Endometrial microvascular endothelial cells (primary cell): ENCODE measurements around the gene TBC1D25. TPM values are rescaled to one million over a fixed set of nuclear protein-coding genes. Genes with fewer than 3 reads are reported as not detected.
"Not testable (repeated sequence)": the region's sequence is repeated elsewhere in the genome, so short reads cannot be mapped to it uniquely, and the experiment has no call there.

Experiments
- in situ Hi-C: cut with HindIII; loops from 2 replicates; pipeline ENCODE4 v1.10.0; 2017; ENCODE audit warnings: low sequenced_read_pairs, low pct_unique_long_range_greater_than_20kb; ENCODE audit errors: inconsistent ontology term
- total RNA-seq: library from RNA; depleted of rRNA; stranded (reverse); fragments of >200 nt; gene quantifications from one replicate; pipeline ENCODE4 v1.2.3, GENCODE V29; 2015; ENCODE audit errors: inconsistent ontology term

The TBC1D25 gene
- total RNA-seq, 1 donor from 2014 or later = 16.3 TPM

DNA sequence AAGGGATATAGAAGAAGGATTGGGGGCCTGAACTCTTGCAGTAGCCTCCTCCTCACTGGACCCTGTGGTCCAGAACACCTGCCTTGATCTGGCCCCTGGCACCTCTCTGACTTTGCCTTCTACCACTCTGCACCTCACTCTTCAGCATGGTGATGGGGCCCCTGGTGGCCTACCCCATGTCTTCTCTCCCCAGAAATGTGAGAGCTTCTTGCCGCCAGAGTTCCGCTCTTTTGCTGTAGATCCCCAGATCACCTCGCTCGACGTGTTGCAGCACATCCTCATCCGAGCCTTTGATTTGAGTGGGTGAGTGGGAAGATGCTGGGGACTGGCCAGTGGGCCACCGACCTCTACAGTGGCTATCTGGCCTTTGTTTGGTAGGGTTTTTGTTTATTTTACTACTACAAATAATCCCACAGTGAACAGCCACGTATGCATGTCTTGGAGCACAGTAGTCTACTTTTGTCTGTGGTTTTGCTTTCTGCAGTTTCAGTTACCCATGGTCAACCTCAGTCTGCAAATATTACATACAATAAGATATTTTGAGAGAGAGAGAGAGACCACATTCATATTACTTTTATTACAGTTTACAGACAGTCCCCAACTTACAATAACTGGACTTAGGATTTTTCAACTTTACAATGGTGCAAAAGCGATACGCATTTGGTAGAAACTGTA lies 1.8 kb downstream of the TBC1D25 start:
- in situ Hi-C loops = no loop called here

DNA sequence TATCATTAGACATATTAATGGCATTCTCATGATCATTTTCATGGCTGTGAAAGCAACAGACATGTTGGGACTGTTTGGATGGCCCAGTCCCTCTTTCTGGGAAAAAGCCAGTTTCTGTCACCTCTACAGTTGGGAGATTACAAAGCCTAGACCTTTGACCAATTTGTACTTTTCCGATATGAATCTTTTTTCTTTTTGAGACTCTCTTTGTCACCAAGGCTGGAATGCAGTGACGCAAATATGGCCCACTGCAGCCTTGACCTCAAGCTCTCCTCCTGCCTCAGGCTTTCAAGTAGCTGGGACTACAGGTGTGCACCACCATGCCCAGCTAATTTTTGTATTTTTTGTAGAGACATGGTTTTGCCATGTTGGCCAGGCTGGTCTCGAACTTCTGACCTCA lies 9.4 kb downstream of the TBC1D25 start:
- in situ Hi-C loops = no loop called here

DNA sequence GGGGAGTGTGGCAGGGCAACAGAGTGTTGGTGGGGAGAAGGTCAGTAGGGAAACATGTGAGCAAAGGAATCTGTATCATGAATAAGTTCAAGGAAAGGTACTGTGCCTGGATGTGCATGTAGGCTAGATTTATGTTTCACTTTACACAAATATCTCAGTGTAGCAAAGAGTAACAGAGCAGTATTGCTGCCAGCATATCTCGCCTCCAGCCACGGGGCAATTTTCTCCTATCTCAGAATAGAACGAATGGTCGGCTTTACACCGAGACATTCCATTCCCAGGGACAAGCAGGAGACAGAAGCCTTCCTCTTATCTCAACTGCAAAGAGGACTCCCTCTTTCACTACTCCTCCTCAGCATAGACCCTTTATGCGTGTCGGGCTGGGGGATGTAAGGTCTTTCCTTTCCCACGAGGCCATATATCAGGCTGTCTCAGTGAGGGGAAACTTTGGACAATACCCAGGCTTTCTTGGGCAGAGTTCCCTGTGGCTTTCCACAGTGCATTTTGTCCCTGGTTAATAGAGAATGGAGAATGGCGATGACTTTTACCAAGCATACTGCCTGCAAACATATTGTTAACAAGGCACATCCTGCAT lies 16.3 kb downstream of the TBC1D25 start:
- in situ Hi-C loops = not testable (repeated sequence)

DNA sequence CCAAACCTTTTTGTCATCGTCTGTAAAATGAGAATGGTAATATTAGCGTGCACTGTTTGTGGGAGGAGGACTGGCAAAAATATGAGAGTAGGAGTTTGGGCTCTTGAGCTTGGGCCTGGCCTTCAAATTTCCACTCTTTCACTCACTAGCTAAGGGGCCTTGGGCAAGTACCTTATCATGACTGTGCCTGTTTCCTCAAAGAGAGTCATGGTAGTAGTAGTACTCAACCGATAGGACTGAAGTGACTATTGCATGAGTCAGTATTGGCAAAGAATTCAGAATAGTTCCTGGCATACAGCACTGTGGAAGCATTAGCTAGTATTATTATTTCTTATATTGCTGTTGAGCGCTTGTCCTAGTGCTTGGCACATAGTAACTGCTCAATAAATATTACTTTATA lies 18.8 kb downstream of the TBC1D25 start:
- in situ Hi-C loops = no loop called here

DNA sequence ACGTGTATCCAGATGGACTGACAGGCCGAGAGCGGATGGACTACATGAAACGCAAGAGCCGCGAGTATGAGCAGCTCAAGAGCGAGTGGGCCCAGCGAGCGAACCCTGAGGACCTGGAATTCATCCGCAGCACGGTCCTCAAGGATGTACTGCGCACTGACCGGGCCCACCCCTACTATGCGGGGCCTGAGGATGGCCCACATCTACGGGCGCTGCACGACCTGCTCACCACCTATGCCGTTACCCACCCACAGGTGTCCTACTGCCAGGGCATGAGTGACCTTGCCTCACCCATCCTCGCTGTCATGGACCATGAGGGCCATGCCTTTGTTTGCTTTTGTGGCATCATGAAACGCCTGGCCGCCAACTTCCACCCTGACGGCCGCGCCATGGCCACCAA lies 20.1 kb downstream of the TBC1D25 start:
- in situ Hi-C loops = no loop called here

DNA sequence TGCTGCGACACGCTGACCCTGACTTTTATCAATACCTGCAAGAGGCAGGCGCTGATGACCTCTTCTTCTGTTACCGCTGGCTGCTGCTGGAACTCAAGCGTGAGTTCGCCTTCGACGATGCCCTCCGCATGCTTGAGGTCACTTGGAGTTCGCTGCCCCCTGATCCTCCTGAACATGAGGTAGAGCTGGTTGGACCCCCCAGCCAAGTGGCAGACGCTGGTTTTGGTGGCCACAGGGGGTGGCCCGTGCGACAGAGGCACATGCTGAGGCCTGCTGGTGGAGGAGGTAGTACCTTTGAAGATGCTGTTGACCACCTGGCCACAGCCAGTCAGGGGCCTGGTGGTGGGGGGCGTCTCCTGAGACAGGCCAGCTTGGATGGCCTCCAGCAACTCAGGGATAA lies 20.5 kb downstream of the TBC1D25 start:
- in situ Hi-C loops = no loop called here

DNA sequence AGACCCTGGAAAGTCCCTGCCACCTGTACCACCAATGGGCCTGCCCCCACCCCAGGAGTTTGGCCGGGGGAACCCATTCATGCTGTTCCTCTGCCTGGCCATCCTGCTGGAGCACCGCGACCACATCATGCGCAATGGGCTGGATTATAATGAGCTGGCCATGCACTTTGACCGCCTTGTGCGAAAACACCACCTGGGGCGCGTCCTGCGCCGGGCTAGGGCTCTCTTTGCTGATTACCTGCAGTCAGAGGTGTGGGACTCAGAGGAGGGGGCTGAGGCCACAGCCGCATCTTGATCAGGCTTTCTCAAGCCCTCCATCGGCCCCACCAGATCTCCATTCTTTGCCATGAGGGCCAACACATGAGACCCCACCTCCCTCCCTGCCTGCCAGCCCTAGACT lies 21.2 kb downstream of the TBC1D25 start:
- in situ Hi-C loops = no loop called here

DNA sequence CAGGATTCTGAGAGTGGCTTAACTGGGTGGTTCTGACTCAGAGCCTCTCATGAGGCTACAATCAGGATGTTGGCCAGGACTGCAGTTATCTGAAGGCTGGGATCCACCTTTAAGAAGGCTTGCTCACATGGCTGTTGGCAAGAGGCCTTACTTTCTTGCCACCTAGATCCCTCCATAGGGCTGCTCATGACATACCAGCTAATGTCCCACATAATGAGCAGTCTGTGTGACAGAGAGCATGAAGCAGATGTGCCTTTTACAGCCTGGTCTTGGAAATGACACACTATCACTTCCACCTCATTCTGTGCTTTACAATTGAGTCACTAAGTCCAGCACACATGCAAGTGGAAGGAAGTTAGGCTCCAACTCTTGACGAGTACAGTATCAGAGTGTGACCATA lies 30.4 kb downstream of the TBC1D25 start:
- in situ Hi-C loops = no loop called here

DNA sequence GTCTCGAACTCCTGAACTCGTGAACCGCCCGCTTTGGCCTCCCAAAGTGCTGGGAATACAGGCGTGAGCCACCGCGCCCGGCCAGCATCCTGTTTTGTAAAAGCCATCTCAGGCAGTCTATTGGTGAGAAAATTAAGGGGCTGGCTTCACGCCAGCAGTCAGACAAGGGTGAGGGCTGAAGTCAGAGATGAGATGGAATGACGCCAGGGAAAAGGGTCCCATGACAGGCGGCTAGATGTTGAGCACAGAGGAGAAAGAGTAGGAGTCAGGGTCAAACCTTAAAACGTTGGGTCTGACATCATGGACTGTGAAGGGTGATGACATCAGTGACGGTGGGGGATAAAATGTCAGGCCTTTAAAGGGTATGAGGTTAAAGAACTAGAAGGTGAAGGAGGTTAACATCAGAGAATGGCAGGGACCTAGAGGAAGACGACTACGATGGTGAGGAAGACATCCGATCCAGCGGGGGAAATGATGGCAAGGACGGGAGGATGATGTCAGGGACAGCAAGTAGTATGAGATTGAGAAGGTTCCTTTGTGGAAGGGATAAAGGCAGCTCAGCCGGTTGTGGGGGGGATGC lies 34.3 kb downstream of the TBC1D25 start:
- in situ Hi-C loops = no loop called here

DNA sequence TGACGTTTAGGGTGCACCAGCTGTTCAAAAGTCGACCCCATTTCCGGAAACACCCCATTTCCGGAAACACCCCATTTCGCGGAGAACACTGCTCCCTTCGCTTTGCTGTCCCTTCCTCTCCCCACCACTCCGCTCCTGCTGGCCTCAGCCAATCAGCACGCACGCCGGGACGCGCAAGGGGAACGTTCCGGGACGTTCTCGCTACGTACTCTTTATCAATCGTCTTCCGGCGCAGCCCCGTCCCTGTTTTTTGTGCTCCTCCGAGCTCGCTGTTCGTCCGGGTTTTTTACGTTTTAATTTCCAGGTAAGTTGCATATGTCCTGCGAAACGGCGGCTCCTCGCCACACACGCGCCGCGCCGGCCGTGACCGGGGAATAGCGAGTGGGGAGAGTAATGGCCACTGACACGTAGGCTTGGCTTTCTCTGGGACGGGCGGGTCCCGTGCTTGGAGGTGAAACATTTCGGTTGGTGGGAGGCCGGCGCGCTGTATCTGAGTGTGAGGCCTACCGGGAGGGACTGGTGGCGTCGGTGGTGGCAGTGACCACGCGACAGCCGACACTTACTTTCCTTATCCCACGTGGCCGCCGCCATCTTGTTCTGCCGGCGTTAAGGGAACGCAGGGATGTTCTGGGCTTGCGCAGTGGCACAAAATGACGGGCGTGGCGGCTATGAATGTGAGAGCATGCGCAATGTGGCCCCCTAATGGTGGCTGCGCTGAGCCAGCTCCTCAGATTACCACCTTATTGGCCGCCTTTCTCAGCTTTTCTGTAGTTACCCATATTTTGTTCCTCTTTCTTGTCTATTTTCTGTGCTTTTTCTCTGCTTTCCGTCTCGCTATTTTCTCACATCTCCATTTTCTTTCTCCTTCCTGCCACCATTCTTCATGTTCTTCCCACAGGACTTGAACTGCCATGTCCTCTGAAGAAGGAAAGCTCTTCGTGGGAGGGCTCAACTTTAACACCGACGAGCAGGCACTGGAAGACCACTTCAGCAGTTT lies 35.1 kb downstream of the TBC1D25 start, which contains the start of gene RBM3:
RBM3 (plus strand) TSS at position 215 of the 997 bp plus-strand sequence; CDS start at position 912, 697 bp downstream.
- in situ Hi-C loops = no loop called here

DNA sequence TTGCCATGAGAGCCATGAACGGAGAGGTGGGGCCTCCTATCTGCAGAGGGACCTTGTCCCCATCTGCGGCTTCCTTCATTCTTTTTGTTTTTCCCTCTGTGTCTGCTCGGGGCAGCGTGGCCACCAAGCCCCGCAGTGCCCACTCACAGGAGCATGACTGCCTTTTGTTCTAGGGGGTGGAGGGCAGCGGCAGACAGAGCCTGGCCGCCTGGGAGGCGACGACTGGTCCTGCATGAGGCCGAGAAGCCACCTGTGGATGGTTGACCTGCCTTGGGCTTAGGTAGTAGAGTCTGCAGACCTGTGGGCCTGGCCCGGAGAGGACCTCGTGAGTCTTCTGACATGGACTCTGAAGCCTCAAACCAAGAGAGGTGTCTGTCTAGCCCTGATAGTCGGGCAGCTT lies 36.1 kb downstream of the TBC1D25 start:
- in situ Hi-C loops = no loop called here

DNA sequence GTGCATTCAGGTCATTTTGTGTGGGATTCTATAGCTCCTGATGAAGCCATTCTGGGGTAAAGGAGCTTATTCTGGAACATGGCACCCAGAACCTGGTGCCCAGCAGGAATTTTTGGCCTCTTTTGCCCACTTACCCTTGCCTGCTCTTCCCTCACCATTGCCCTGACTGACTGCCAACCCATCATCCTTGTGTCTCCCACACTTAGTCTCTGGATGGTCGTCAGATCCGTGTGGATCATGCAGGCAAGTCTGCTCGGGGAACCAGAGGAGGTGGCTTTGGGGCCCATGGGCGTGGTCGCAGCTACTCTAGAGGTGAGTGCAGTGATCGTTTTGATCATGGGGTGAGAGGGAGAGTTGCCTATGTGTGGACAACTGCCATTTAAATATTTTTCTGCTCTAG lies 36.6 kb downstream of the TBC1D25 start:
- in situ Hi-C loops = no loop called here

DNA sequence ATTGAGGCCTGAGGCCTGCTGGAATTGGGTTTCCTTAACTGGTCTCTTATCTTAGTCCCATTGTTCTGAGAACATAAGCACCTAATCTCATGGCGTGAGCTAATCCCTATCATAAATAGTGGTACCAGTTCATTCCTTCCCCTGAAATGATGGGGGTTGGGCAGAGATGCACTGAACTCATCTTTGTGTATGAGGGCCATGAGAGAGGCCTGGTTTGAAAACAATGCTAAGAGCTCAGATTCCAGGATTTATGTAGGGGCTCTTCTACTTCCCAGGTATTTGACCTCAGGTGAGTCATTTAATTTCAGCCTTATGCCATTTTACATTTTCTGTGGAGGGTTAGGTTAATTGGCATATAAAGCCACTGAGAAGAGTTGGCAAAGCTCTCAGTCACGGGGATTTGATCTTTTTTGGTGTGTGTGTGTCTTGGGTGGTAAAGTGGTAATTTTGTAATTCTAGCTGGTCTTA lies 39.2 kb downstream of the TBC1D25 start:
- in situ Hi-C loops = no loop called here

DNA sequence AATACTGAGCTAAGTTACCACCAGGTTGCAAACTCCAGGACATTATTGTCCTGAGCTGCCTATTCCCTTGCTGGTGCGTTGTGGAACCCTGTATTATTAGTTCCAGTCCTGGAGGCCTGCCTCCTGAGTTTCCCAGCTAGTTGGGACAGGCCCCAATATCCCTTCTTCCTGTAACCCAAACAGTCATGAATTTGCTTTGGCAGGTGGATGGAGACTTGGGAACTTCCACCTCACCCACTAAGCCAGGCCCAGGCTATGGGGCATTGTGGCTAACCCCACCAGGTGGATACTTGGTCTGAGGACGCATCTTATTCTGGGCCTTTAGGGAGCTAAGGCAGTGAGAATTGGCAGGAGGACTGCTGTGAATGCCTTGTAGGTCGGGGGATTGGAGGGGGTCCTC lies 39.7 kb downstream of the TBC1D25 start:
- in situ Hi-C loops = no loop called here

DNA sequence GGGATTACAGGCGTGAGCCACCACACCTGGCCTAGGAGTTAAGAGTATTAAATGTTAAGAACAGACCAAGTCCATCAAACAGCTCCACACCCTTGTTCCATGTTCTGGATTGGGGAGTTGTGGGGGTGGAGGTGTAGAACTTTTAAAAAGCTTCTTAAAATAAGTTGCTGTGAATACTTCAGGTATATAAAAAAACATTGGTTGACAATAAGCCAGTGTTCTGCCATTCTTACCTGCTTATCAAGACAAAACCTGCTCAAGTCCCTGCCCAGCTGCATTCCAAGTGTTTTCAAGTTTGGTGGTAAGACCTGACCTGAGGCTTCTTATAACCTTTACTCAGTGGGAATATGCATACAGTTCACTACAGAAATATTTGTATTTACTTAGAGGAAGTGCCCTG lies 41.1 kb downstream of the TBC1D25 start:
- in situ Hi-C loops = no loop called here

DNA sequence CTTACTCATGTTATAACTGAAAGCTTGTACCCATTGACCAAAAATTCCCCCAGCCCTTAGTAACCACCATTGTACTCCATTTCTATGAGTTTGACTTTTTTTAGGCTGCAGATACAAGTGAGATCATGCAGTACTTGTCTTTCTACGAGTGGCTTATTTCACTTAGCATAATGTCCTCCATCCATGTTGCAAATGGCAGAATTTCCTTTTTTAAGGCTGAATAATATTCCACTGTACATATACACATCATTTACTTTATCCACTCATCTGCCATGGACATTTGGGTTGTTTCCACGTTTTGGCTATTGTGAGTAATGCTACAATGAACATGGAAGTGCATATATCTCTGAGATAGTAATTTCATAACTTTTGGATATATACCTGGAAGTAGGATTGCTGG lies 45.2 kb downstream of the TBC1D25 start:
- in situ Hi-C loops = no loop called here

DNA sequence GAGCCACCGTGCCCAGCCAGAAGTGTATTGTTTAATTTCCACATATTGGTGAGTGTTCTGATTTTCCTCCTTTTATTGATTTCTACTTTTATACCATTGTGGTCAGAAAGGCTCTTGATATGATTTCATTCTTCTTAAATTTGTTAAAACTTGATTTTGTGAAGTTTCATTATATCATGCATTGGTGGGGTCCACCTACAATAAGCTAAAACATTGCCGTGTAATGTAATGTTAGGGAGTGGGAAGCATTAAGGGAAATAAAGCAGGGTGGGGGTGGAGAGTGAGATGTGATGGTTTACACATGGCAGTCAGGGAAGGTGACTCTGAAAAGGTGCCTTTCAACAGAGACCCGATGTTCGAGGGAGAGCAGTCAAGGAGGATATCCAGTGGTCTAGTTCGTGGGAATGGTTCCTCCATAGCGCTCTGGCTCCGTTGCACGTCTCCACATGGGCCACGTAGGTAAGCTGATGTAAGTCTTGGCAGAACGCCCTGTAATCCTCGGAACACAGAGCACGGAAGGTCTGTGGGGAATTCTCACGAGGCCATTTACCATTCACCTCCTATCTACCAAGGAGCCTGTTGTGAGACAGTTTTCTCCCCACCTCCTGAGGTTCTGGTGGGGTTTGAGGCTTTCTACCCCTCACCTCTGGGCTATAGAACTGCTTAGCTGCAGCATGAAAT lies 50.1 kb downstream of the TBC1D25 start:
- in situ Hi-C loops = no loop called here

DNA sequence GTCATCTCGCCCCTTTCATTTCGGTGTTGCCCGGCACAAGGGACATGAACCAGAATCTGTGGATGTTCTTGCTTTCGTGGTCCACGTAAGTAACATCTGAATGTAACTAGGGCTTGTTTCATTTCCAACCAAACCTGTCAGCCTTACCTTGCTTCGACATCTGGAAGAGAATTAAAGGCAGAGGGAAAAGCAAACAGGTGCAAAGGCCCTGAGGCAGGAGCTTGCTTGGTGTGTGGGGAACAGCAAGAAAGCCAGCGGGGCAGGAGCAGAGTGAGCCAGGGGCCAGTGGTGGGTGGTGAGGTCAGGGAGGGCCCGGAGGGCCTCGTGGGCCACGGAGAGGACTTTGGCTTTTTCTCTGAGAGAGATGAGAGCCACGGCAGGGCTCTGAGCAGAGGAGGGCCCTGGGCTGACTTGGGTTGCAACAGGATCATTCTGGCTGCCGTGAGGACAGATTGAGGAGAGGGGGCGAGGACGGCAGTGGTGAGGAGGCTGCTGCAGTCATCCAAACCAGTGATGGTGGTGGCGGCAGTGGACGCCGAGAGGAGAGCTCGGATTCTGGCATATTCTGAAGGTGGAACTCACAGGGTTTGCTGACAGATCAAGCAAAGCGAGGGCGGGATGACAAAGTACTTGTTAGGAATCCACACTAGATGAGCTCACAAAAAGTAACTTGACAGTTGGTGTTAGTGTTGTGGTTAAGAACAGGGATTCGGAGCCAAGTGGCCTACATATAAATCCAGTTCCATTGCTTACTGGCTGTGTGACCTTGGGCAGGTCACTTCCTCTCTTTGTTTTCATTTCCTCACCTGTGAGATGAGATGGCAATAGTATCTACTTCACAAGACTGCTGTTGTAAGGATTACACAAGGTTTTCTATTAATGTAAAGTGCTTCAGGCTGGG lies 50.9 kb downstream of the TBC1D25 start:
- in situ Hi-C loops = no loop called here
